Cerebellar cortex (tissue), 1 donor: ENCODE results near the gene SPTLC2.
"Not testable (repeated sequence)": the region's sequence is repeated elsewhere in the genome, so short reads cannot be mapped to it uniquely, and the experiment has no call there.

Source experiments
- DNase-seq: peaks from one replicate; pipeline ENCODE4 v3.0.0-alpha.2; 2015; ENCODE audit warnings: low spot score

Gene SPTLC2

GRCh38 chr14:77588411-77589025 is 27.9 kb downstream of the SPTLC2 start:
- DNase-seq: not testable (repeated sequence)

GRCh38 chr14:77585385-77585784 is 31.1 kb downstream of the SPTLC2 start:
- no peak for DNase-seq

- no peak for DNase-seq
These were observed 31.6 kb downstream of the SPTLC2 start for GRCh38 chr14:77584809-77585208.

- DNase-seq: no peak
These were observed 32.8 kb downstream of the SPTLC2 start for GRCh38 chr14:77583657-77584056.

GRCh38 chr14:77582511-77582910 is 33.9 kb downstream of the SPTLC2 start:
- no peak for DNase-seq

- DNase-seq: no peak
These were observed 35.4 kb downstream of the SPTLC2 start for GRCh38 chr14:77580964-77581505.

- DNase-seq: no peak
These were observed 36.0 kb downstream of the SPTLC2 start for GRCh38 chr14:77580477-77580876.

GRCh38 chr14:77579780-77580179 is 36.7 kb downstream of the SPTLC2 start:
- DNase-seq: no peak

- no peak for DNase-seq
These were observed 37.4 kb downstream of the SPTLC2 start for GRCh38 chr14:77579065-77579464.

GRCh38 chr14:77574446-77575115 is 41.9 kb downstream of the SPTLC2 start:
- DNase-seq: no peak

GRCh38 chr14:77573964-77574363 is 42.5 kb downstream of the SPTLC2 start:
- DNase-seq: no peak

GRCh38 chr14:77570706-77571268 is 45.6 kb downstream of the SPTLC2 start:
- no peak for DNase-seq

- DNase-seq: no peak
These were observed 50.5 kb downstream of the SPTLC2 start for GRCh38 chr14:77565994-77566305.

GRCh38 chr14:77565289-77565993 is 51.0 kb downstream of the SPTLC2 start:
- no peak for DNase-seq

GRCh38 chr14:77562681-77563080 is 53.8 kb downstream of the SPTLC2 start:
- DNase-seq: no peak

- DNase-seq: no peak
These were observed 54.6 kb downstream of the SPTLC2 start for GRCh38 chr14:77561881-77562280.

GRCh38 chr14:77559381-77559780 is 57.1 kb downstream of the SPTLC2 start:
- DNase-seq: no peak

- DNase-seq: no peak
These were observed 59.0 kb downstream of the SPTLC2 start for GRCh38 chr14:77557391-77557790.

- DNase-seq: no peak
These were observed 59.5 kb downstream of the SPTLC2 start for GRCh38 chr14:77556946-77557345.

GRCh38 chr14:77554816-77555599 is 61.4 kb downstream of the SPTLC2 start:
- no peak for DNase-seq

- no peak for DNase-seq
These were observed 62.2 kb downstream of the SPTLC2 start for GRCh38 chr14:77554207-77554606.

- no peak for DNase-seq
These were observed 67.0 kb downstream of the SPTLC2 start for GRCh38 chr14:77549451-77549850.
